GM23338 (cell line): ENCODE results near the gene RPF1. TPM values are rescaled to one million over a fixed set of nuclear protein-coding genes. Genes with fewer than 3 reads are reported as not detected.

ENCODE experiments used
- EZH2 ChIP-seq: fragments of 200-600 bp; sonication (generic); IDR thresholded peaks from one replicate; pipeline ENCODE4 v1.8.0; 2017; ENCODE audit warnings: antibody characterized with exemption, mild to moderate bottlenecking, low read depth; ENCODE audit not compliant: unreplicated experiment
- JUNB ChIP-seq: IDR thresholded peaks from one replicate; pipeline ENCODE4 v1.6.1; 2016; ENCODE audit warnings: antibody characterized with exemption; ENCODE audit not compliant: unreplicated experiment
- NANOG ChIP-seq: IDR thresholded peaks from 2 replicates; pipeline ENCODE4 v1.6.1; 2016; ENCODE audit warnings: antibody characterized with exemption, borderline replicate concordance
- POLR2AphosphoS5 ChIP-seq: IDR thresholded peaks from 2 replicates; pipeline ENCODE4 v1.6.1; 2016; ENCODE audit warnings: antibody characterized with exemption, low read depth
- ZNF114 ChIP-seq: fragments of 250-450 bp; sonication (Bioruptor Pico); IDR thresholded peaks from 2 replicates; pipeline ENCODE4 v1.5.0; 2020; ENCODE audit warnings: mild to moderate bottlenecking, moderate library complexity
- ZNF331 ChIP-seq: fragments of 250-450 bp; sonication (Bioruptor Pico); IDR thresholded peaks from 2 replicates; pipeline ENCODE4 v1.5.0; 2020; ENCODE audit warnings: low read depth, mild to moderate bottlenecking, moderate library complexity
- polyA plus RNA-seq: library from polyadenylated mRNA; unstranded; fragments of >200 nt; fragmentation: Nextera tagmentation; extraction: Ambion mirVana; gene quantifications from 2 replicates; pipeline ENCODE4 v1.2.1, GENCODE V29; 2016
- total RNA-seq: library from RNA; depleted of rRNA; stranded (reverse); fragments of >200 nt; shearing (Covaris generic); gene quantifications from 2 replicates; pipeline ENCODE4 v1.2.3, GENCODE V29; 2014
- TF ChIP-seq, protein P1 (sequence below): fragments of 250-450 bp; sonication (Bioruptor Pico); IDR thresholded peaks from 2 replicates; pipeline ENCODE4 v1.5.0; 2020; ENCODE audit warnings: mild to moderate bottlenecking, moderate library complexity
- TF ChIP-seq, protein P2 (sequence below): IDR thresholded peaks from one replicate; pipeline ENCODE4 v1.6.1; 2018; ENCODE audit warnings: antibody characterized with exemption; ENCODE audit not compliant: unreplicated experiment

RPF1 gene
- total and polyA plus RNA-seq, 2 experiments from 2014 or later = 56.4 to 57.1 TPM

DNA sequence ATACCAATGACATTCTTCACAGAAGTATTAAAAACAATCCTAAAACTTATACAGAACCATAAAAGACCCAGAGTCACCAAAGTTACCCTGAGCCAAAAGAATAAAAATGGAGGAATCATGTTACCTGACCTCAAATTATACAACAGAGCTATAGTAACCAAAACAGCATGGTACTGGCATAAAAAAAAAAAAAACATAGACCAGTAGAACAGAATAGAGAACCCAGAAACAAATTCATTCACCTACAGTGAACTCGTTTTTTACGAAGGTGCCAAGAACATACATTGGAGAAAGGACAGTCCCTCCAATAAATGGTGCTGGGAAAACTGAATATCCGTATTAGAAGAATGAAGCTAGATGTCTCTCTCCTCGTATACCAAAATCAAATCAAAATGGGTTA is 30.0 kb downstream of the RPF1 start (continued):
- TF ChIP-seq, protein P1, sequence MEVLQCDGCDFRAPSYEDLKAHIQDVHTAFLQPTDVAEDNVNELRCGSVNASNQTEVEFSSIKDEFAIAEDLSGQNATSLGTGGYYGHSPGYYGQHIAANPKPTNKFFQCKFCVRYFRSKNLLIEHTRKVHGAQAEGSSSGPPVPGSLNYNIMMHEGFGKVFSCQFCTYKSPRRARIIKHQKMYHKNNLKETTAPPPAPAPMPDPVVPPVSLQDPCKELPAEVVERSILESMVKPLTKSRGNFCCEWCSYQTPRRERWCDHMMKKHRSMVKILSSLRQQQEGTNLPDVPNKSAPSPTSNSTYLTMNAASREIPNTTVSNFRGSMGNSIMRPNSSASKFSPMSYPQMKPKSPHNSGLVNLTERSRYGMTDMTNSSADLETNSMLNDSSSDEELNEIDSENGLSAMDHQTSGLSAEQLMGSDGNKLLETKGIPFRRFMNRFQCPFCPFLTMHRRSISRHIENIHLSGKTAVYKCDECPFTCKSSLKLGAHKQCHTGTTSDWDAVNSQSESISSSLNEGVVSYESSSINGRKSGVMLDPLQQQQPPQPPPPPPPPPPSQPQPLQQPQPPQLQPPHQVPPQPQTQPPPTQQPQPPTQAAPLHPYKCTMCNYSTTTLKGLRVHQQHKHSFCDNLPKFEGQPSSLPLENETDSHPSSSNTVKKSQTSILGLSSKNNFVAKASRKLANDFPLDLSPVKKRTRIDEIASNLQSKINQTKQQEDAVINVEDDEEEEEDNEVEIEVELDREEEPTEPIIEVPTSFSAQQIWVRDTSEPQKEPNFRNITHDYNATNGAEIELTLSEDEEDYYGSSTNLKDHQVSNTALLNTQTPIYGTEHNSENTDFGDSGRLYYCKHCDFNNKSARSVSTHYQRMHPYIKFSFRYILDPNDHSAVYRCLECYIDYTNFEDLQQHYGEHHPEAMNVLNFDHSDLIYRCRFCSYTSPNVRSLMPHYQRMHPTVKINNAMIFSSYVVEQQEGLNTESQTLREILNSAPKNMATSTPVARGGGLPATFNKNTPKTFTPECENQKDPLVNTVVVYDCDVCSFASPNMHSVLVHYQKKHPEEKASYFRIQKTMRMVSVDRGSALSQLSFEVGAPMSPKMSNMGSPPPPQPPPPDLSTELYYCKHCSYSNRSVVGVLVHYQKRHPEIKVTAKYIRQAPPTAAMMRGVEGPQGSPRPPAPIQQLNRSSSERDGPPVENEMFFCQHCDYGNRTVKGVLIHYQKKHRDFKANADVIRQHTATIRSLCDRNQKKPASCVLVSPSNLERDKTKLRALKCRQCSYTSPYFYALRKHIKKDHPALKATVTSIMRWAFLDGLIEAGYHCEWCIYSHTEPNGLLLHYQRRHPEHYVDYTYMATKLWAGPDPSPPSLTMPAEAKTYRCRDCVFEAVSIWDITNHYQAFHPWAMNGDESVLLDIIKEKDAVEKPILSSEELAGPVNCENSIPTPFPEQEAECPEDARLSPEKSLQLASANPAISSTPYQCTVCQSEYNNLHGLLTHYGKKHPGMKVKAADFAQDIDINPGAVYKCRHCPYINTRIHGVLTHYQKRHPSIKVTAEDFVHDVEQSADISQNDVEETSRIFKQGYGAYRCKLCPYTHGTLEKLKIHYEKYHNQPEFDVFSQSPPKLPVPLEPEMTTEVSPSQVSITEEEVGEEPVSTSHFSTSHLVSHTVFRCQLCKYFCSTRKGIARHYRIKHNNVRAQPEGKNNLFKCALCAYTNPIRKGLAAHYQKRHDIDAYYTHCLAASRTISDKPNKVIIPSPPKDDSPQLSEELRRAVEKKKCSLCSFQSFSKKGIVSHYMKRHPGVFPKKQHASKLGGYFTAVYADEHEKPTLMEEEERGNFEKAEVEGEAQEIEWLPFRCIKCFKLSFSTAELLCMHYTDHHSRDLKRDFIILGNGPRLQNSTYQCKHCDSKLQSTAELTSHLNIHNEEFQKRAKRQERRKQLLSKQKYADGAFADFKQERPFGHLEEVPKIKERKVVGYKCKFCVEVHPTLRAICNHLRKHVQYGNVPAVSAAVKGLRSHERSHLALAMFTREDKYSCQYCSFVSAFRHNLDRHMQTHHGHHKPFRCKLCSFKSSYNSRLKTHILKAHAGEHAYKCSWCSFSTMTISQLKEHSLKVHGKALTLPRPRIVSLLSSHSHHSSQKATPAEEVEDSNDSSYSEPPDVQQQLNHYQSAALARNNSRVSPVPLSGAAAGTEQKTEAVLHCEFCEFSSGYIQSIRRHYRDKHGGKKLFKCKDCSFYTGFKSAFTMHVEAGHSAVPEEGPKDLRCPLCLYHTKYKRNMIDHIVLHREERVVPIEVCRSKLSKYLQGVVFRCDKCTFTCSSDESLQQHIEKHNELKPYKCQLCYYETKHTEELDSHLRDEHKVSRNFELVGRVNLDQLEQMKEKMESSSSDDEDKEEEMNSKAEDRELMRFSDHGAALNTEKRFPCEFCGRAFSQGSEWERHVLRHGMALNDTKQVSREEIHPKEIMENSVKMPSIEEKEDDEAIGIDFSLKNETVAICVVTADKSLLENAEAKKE (CRISPR knock-in tag) = no peak
- TF ChIP-seq ZNF331 (CRISPR knock-in tag) (no peak), NANOG (no peak), POLR2AphosphoS5 (no peak), EZH2 (no peak), JUNB (no peak), ZNF114 (CRISPR knock-in tag) (no peak)
- TF ChIP-seq, protein P2, sequence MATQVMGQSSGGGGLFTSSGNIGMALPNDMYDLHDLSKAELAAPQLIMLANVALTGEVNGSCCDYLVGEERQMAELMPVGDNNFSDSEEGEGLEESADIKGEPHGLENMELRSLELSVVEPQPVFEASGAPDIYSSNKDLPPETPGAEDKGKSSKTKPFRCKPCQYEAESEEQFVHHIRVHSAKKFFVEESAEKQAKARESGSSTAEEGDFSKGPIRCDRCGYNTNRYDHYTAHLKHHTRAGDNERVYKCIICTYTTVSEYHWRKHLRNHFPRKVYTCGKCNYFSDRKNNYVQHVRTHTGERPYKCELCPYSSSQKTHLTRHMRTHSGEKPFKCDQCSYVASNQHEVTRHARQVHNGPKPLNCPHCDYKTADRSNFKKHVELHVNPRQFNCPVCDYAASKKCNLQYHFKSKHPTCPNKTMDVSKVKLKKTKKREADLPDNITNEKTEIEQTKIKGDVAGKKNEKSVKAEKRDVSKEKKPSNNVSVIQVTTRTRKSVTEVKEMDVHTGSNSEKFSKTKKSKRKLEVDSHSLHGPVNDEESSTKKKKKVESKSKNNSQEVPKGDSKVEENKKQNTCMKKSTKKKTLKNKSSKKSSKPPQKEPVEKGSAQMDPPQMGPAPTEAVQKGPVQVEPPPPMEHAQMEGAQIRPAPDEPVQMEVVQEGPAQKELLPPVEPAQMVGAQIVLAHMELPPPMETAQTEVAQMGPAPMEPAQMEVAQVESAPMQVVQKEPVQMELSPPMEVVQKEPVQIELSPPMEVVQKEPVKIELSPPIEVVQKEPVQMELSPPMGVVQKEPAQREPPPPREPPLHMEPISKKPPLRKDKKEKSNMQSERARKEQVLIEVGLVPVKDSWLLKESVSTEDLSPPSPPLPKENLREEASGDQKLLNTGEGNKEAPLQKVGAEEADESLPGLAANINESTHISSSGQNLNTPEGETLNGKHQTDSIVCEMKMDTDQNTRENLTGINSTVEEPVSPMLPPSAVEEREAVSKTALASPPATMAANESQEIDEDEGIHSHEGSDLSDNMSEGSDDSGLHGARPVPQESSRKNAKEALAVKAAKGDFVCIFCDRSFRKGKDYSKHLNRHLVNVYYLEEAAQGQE = no peak
